Mammary epithelial cell (primary cell): ENCODE measurements around the gene MEOX1.

Source experiments
- CTCF ChIP-seq, 2 donors: IDR thresholded peaks in 1 of 2; conservative IDR thresholded peaks in 1 of 2; 2 replicates each; pipeline ENCODE4 v1.5.1; 2011 to 2012; ENCODE audit warnings: inconsistent platforms in 2 of 2, low read length in 2 of 2, mild to moderate bottlenecking in 2 of 2, control low read depth in 1 of 2, low read depth in 1 of 2; ENCODE audit not compliant: insufficient read depth in 1 of 2; ENCODE audit errors: extremely low read depth in 1 of 2
- EZH2 ChIP-seq: IDR thresholded peaks from 2 replicates; pipeline ENCODE4 v1.6.1; 2012; ENCODE audit warnings: low read length, inconsistent platforms, borderline replicate concordance

- no peak for TF ChIP-seq CTCF (conservative IDR thresholded peaks at IDR 0.05 in 1 of 2, IDR thresholded peaks at IDR 0.05 in 1 of 2; ENCODE audit: extremely low read depth in 1 of 2, insufficient read depth in 1 of 2, low read depth in 1 of 2, low read length in 2 of 2)
- TF ChIP-seq EZH2 = no peak
Observed at GRCh38 chr17:43680461-43680860, 18.7 kb upstream of the MEOX1 start.
